ENCODE measurements around the gene OPCML. TPM values are rescaled to one million over a fixed set of nuclear protein-coding genes. Genes with fewer than 3 reads are reported as not detected.

The OPCML gene
- polyA plus RNA-seq, 3 donors: not detected

- H3K9ac ChIP-seq (ENCODE audit: insufficient read depth, low read length, poor library complexity, severe bottlenecking): no peak overlapping the region
- no peaks in the 10 kb centered on the region for H4K20me1 ChIP-seq (ENCODE audit: insufficient read depth, low read length)
- no CpG with 5 or more reads among the region's 2 CpGs for WGBS (ENCODE audit: insufficient coverage)
- H3K4me3 ChIP-seq (replicated peaks in 1 of 3; ENCODE audit: low read depth in 2 of 3, low read length in 3 of 3): no peak overlapping the region
- H3K79me2 ChIP-seq (ENCODE audit: insufficient read depth, low read length): no peaks in the 10 kb centered on the region
- Mint-ChIP-seq H3K27me3 (ENCODE audit: low read depth in 3 of 3) (no peaks in the 10 kb centered on the region), H3K4me1 (no peaks in the 10 kb centered on the region), H3K36me3 (no peaks in the 10 kb centered on the region), H3K9me3 (peaks cover 3 to 23% (median 9%) of the 10 kb centered on the region in 7 donors), H3K4me3 (no peak overlapping the region), H3K27ac (no peak overlapping the region)
- H3K4me2 ChIP-seq (replicated peaks; ENCODE audit: extremely low read depth, low read length, poor library complexity, severe bottlenecking): no peak overlapping the region
- no peak overlapping the region for H2AFZ ChIP-seq (ENCODE audit: insufficient read depth, low read depth, low read length, poor library complexity, severe bottlenecking)
- peaks cover 7 to 10% of the 10 kb centered on the region in 2 donors for H3K9me3 ChIP-seq (replicated peaks in 1 of 2; ENCODE audit: control insufficient read depth in 1 of 2, insufficient read depth in 1 of 2, low read length in 2 of 2)
- H3K27ac ChIP-seq (ENCODE audit: low read depth in 1 of 2, low read length in 2 of 2): no peak overlapping the region
- no peak for DNase-seq
- no peaks in the 10 kb centered on the region for H3K4me1 ChIP-seq (ENCODE audit: control insufficient read depth in 1 of 2, insufficient read depth in 2 of 2, low read length in 2 of 2)
- H3K36me3 ChIP-seq (replicated peaks in 1 of 2; ENCODE audit: control insufficient read depth in 1 of 2, insufficient read depth in 2 of 2, low read length in 2 of 2): no peaks in the 10 kb centered on the region
- H3K27me3 ChIP-seq (ENCODE audit: control insufficient read depth in 2 of 2, insufficient read depth in 2 of 2, low read length in 2 of 2): no peaks in the 10 kb centered on the region
- intact Hi-C loops (cut with micrococcal nuclease): no loop called here
- TF ChIP-seq CTCF (IDR thresholded peaks at IDR 0.05): no peak
These were observed 969.3 kb downstream of the OPCML start for GRCh38 chr11:132563050-132563449.

GRCh38 chr11:132561937-132562336, 970.4 kb downstream of the OPCML start:
- H3K36me3 Mint-ChIP-seq: no peaks in the 10 kb centered on the region

More at GRCh38 chr11:132561937-132562336, 970.4 kb downstream of the OPCML start:
- H3K27me3 Mint-ChIP-seq (ENCODE audit: low read depth in 3 of 3): no peaks in the 10 kb centered on the region
- Histone ChIP-seq H3K4me1 (ENCODE audit: control insufficient read depth in 1 of 2, insufficient read depth in 2 of 2, low read length in 2 of 2) (no peaks in the 10 kb centered on the region), H3K4me3 (replicated peaks in 1 of 3; ENCODE audit: low read depth in 2 of 3, low read length in 3 of 3) (no peak overlapping the region), H3K36me3 (replicated peaks in 1 of 2; ENCODE audit: control insufficient read depth in 1 of 2, insufficient read depth in 2 of 2, low read length in 2 of 2) (no peaks in the 10 kb centered on the region), H3K27ac (ENCODE audit: low read depth in 1 of 2, low read length in 2 of 2) (no peak overlapping the region), H4K20me1 (ENCODE audit: insufficient read depth, low read length) (no peaks in the 10 kb centered on the region), H3K4me2 (replicated peaks; ENCODE audit: extremely low read depth, low read length, poor library complexity, severe bottlenecking) (no peak overlapping the region), H3K9me3 (replicated peaks in 1 of 2; ENCODE audit: control insufficient read depth in 1 of 2, insufficient read depth in 1 of 2, low read length in 2 of 2) (peaks cover 7 to 9% of the 10 kb centered on the region in 2 donors), H3K9ac (ENCODE audit: insufficient read depth, low read length, poor library complexity, severe bottlenecking) (no peak overlapping the region), H2AFZ (ENCODE audit: insufficient read depth, low read depth, low read length, poor library complexity, severe bottlenecking) (no peak overlapping the region), H3K79me2 (ENCODE audit: insufficient read depth, low read length) (no peaks in the 10 kb centered on the region), H3K27me3 (ENCODE audit: control insufficient read depth in 2 of 2, insufficient read depth in 2 of 2, low read length in 2 of 2) (no peaks in the 10 kb centered on the region)
- intact Hi-C loops (cut with micrococcal nuclease): no loop called here
- no peak for DNase-seq
- no CpG with 5 or more reads among the region's 2 CpGs for WGBS (ENCODE audit: insufficient coverage)
- H3K9me3 Mint-ChIP-seq: peaks cover 3 to 23% (median 8%) of the 10 kb centered on the region in 7 donors
- H3K27ac Mint-ChIP-seq: no peak overlapping the region
- H3K4me1 Mint-ChIP-seq: no peaks in the 10 kb centered on the region
- no peak overlapping the region for H3K4me3 Mint-ChIP-seq
- no peak for TF ChIP-seq CTCF (IDR thresholded peaks at IDR 0.05)
